Measurements from ENCODE around the gene CALML3. TPM values are rescaled to one million over a fixed set of nuclear protein-coding genes. Genes with fewer than 3 reads are reported as not detected.

CALML3 gene
- total RNA-seq, 2 experiments from 2014 or later: not detected

- intact Hi-C loops (cut with micrococcal nuclease): no loop called here
- Mint-ChIP-seq H3K36me3 (no peaks in the 10 kb centered on the region), H3K4me1 (ENCODE audit: low read depth) (no peaks in the 10 kb centered on the region), H3K27ac (no peak overlapping the region), H3K9me3 (no peaks in the 10 kb centered on the region), H3K4me3 (no peak overlapping the region), H3K27me3 (peaks cover 5% of the 10 kb centered on the region)
- POLR2A ChIA-PET: no interaction called here
- CTCF ChIA-PET: interaction anchor here (1.2 kb wide), 1 partner anchor 126 kb away, joined by 3 read pairs; no protein-coding TSS in a partner anchor
- no peak for DNase-seq
Measured at GRCh38 chr10:5503477-5503835, 21.3 kb upstream of the CALML3 start.

- Mint-ChIP-seq H3K9me3 (no peaks in the 10 kb centered on the region), H3K4me1 (ENCODE audit: low read depth) (no peaks in the 10 kb centered on the region), H3K27me3 (peaks cover 5% of the 10 kb centered on the region), H3K27ac (no peak overlapping the region), H3K36me3 (no peaks in the 10 kb centered on the region), H3K4me3 (no peak overlapping the region)
- CTCF ChIA-PET: interaction anchor here (1.2 kb wide), 1 partner anchor 125 kb away, joined by 3 read pairs; no protein-coding TSS in a partner anchor
- intact Hi-C loops (cut with micrococcal nuclease): no loop called here
- POLR2A ChIA-PET: no interaction called here
- no peak for DNase-seq
Measured at GRCh38 chr10:5504146-5505072, 20.4 kb upstream of the CALML3 start.

DNA sequence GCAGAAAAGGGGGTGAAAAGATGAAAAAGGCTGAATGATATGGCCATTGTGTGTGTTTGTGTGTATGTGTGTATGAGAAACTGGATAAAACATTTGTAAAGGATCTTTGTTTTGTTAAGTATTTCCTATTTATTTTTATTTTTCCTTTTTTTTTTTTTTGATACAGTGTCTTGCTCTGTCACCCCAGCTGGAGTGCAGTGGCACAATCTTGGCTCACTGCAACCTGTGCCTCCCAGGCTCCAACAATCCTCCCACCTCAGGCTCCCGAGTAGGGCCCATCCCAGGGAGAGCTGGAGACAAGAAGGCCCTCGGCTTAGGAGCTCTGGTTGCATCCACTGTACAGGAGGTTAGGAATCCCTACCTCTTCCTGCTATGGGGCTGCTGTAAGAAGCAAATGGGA is 18.5 kb upstream of the CALML3 start:
- POLR2A ChIA-PET: no interaction called here
- Mint-ChIP-seq H3K9me3 (no peaks in the 10 kb centered on the region), H3K27me3 (peaks cover 3% of the 10 kb centered on the region), H3K4me3 (no peak overlapping the region), H3K4me1 (ENCODE audit: low read depth) (no peaks in the 10 kb centered on the region), H3K36me3 (no peaks in the 10 kb centered on the region), H3K27ac (no peak overlapping the region)
- intact Hi-C loops (cut with micrococcal nuclease): no loop called here
- CTCF ChIA-PET: no interaction called here
- DNase-seq: no peak

DNA sequence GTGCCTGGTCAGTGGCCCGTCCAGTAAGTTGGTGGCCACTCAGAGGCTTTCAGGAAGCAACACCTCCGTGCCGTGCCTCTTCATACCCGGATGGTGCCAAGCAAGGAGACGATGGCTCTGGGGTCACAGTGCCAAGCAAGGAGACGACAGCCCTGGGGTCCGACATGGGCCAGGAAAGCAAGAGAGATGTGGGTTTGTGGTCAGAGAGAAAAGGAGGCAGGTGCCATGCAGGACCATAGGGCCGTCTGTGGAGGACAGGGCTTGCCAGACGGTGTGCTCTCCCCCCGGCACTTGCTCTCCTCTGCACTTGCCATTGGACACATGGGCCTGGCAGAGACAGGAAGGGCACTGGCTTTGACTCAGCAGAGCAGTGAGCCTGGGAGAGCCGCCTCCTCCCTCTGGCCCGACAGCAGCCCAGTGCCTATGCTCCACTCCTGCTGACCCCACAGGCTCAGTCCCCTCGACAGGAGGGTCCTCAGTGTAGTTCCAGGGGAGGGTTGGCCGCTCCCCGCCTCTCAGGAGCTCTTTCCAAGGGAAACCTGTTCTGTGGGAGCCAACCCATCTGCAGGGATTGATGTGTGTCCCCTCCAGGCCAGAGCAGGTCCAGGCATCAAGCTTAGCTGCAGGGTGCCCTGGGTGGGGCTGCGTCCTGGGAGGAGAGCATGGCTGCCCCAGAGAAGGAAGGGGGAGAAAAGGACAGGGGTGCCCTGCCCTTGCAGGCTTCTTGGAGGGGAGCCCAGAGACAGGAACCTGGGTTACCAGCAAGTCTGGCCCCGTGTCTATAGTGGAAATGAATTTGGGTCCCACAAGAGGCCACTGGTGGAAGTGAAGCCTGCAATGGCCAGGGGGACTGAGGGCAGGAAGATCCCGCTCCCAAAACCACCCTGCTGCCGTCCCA is 17.8 kb upstream of the CALML3 start:
- H3K4me3 Mint-ChIP-seq: no peak overlapping the region
- ChIA-PET POLR2A (no interaction called here), CTCF (interaction anchor here (1.1 kb wide), 1 partner anchor 116 kb away, joined by 3 read pairs; no protein-coding TSS in a partner anchor)
- H3K9me3 Mint-ChIP-seq: no peaks in the 10 kb centered on the region
- H3K4me1 Mint-ChIP-seq (ENCODE audit: low read depth): no peaks in the 10 kb centered on the region
- intact Hi-C loops (cut with micrococcal nuclease): no loop called here
- H3K36me3 Mint-ChIP-seq: no peaks in the 10 kb centered on the region
- no peak overlapping the region for H3K27ac Mint-ChIP-seq
- H3K27me3 Mint-ChIP-seq: peaks cover 4% of the 10 kb centered on the region
- no peak for DNase-seq

DNA sequence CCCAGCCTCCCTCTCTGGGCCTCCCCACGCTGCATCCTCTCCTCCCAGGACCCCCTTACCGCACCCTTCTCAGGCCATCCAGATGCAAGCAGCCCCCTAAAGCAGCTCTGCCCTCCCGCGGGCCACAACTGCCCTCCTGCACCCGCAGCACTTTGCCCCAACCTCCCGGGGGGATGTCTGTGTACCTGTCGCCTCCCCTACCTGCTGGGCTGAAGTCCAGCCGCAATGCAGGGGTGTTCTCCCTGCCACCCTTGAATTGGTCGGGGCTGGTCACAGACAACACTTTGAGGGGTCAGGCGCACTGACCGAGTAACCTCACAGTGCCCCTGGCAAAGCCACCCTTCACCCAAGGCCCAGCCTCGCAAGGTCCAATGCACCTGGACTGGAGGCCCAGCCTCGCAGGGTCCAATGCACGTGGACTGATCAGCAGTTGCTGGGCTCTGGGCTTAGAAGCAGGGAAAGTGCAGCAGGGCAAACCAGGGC is 17.1 kb upstream of the CALML3 start:
- DNase-seq: no peak

GRCh38 chr10:5508161-5508604 is 16.6 kb upstream of the CALML3 start:
- Mint-ChIP-seq H3K4me1 (ENCODE audit: low read depth) (peaks cover 7% of the 10 kb centered on the region), H3K27ac (no peak overlapping the region), H3K4me3 (no peak overlapping the region), H3K36me3 (no peaks in the 10 kb centered on the region), H3K9me3 (no peaks in the 10 kb centered on the region), H3K27me3 (peaks cover 10% of the 10 kb centered on the region)
- intact Hi-C loops (cut with micrococcal nuclease): no loop called here
- POLR2A ChIA-PET: no interaction called here
- CTCF ChIA-PET: interaction anchor here (1.1 kb wide), 1 partner anchor 114 kb away, joined by 3 read pairs; no protein-coding TSS in a partner anchor
- no peak for DNase-seq

More for the DNA sequence above, 17.1 kb upstream of the CALML3 start:
- no peaks in the 10 kb centered on the region for H3K9me3 Mint-ChIP-seq
- no peaks in the 10 kb centered on the region for H3K36me3 Mint-ChIP-seq
- no peak overlapping the region for H3K27ac Mint-ChIP-seq
- H3K4me1 Mint-ChIP-seq (ENCODE audit: low read depth): peaks cover 2% of the 10 kb centered on the region
- H3K27me3 Mint-ChIP-seq: peaks cover 10% of the 10 kb centered on the region
- intact Hi-C loops (cut with micrococcal nuclease): no loop called here
- POLR2A ChIA-PET: no interaction called here
- H3K4me3 Mint-ChIP-seq: no peak overlapping the region
- CTCF ChIA-PET: interaction anchor here (1.1 kb wide), 1 partner anchor 115 kb away, joined by 3 read pairs; no protein-coding TSS in a partner anchor

- Mint-ChIP-seq H3K9me3 (no peaks in the 10 kb centered on the region), H3K27ac (no peak overlapping the region), H3K27me3 (peaks cover 12% of the 10 kb centered on the region), H3K36me3 (no peaks in the 10 kb centered on the region), H3K4me1 (ENCODE audit: low read depth) (peaks cover 11% of the 10 kb centered on the region), H3K4me3 (no peak overlapping the region)
- DNase-seq: no peak
- POLR2A ChIA-PET: no interaction called here
- intact Hi-C loops (cut with micrococcal nuclease): no loop called here
- CTCF ChIA-PET: no interaction called here
Measured at GRCh38 chr10:5508786-5509185, 16.0 kb upstream of the CALML3 start.

DNA sequence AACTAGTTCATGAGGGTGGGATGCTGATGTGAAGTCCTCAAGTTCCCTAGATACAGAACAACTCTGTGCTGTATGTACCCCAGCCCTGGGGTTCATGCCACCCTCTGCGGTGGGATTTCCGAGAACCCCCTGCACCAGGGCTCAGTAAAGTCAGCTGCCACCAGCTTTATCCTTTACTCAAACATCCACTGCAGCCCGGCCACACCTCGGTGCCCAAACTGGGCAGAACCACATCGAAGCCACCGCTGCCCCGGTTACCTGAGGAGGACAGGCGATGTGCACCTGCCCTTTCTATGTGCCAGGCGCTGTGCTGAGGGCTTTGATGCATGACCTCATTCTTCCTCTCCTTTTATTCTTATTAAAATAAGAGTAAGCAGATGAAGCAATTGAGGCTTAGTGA is 15.5 kb upstream of the CALML3 start:
- Mint-ChIP-seq H3K4me3 (no peak overlapping the region), H3K4me1 (ENCODE audit: low read depth) (peaks cover 11% of the 10 kb centered on the region), H3K36me3 (no peaks in the 10 kb centered on the region), H3K9me3 (no peaks in the 10 kb centered on the region), H3K27me3 (peaks cover 12% of the 10 kb centered on the region), H3K27ac (no peak overlapping the region)
- intact Hi-C loops (cut with micrococcal nuclease): no loop called here
- ChIA-PET CTCF (no interaction called here), POLR2A (no interaction called here)
- no peak for DNase-seq

DNA sequence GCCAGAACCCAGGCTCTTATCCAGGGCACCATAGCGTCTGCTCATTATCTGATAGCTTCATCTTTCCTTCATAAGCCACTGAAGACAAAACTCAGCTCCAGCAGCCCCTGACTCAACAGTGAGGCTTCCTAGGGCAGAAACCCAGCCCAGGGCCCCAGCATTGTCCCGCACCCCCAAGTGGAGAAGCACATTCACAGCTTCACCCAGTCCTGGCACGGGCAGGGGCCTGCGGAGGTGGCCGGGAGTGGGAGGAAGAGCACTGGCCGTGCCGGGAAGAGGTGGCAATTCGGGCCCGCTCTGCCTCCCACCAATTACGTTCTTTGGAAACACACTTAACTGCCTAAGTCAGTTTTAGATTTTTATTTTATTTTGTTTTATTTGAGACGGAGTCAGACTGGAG is 15.1 kb upstream of the CALML3 start:
- CTCF ChIA-PET: no interaction called here
- Mint-ChIP-seq H3K9me3 (no peaks in the 10 kb centered on the region), H3K27ac (no peak overlapping the region)

GRCh38 chr10:5510281-5511072 is 14.3 kb upstream of the CALML3 start:
- Mint-ChIP-seq H3K27ac (no peak overlapping the region), H3K36me3 (no peaks in the 10 kb centered on the region), H3K4me1 (ENCODE audit: low read depth) (peaks cover 11% of the 10 kb centered on the region), H3K4me3 (no peak overlapping the region), H3K9me3 (no peaks in the 10 kb centered on the region), H3K27me3 (peaks cover 9% of the 10 kb centered on the region)
- ChIA-PET CTCF (no interaction called here), POLR2A (no interaction called here)
- DNase-seq: no peak
- intact Hi-C loops (cut with micrococcal nuclease): no loop called here

More for the DNA sequence above, 15.1 kb upstream of the CALML3 start:
- H3K4me1 Mint-ChIP-seq (ENCODE audit: low read depth): peaks cover 11% of the 10 kb centered on the region
- no peaks in the 10 kb centered on the region for H3K36me3 Mint-ChIP-seq
- H3K27me3 Mint-ChIP-seq: peaks cover 12% of the 10 kb centered on the region
- H3K4me3 Mint-ChIP-seq: no peak overlapping the region
- DNase-seq: no peak
- POLR2A ChIA-PET: no interaction called here
- intact Hi-C loops (cut with micrococcal nuclease): no loop called here

DNA sequence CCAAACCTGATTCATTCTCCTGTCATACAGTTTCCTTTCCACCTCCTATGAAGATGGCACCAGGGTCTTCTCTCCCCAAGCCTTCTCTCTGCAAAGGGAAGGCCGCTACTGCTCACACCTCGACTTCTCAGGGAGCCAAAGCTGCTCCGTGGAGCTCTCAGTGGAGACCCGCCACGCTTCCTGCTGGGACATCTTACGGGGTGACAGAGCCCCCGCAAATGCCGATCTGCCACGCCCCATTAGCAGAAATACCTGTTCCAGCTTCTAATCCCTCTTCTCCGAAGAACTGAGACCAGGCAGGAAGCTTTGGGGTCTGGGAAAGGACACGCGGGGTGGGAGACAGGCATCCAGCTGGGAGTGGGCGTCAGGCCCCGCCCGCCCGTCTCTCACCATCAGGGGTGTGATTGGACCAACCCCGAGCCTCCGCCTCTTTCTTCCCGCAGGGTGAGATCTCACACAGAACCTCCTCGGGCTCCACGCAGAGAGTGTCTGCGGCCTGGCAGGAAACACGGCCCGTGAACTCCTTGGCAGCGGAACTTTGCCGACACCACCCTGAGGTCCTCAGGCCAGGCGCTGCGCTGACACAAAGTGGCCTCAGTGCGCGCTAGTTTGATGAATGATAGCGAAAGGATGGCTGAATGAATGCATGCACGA is 13.4 kb upstream of the CALML3 start:
- H3K4me3 Mint-ChIP-seq: no peak overlapping the region
- no peak for DNase-seq
- intact Hi-C loops (cut with micrococcal nuclease): no loop called here
- H3K27me3 Mint-ChIP-seq: peaks cover 9% of the 10 kb centered on the region
- H3K9me3 Mint-ChIP-seq: no peaks in the 10 kb centered on the region
- ChIA-PET POLR2A (no interaction called here), CTCF (interaction anchor here (2.0 kb wide), 1 partner anchor 111 kb away, joined by 7 read pairs; no protein-coding TSS in a partner anchor)
- no peak overlapping the region for H3K27ac Mint-ChIP-seq
- H3K4me1 Mint-ChIP-seq (ENCODE audit: low read depth): peaks cover 11% of the 10 kb centered on the region
- no peaks in the 10 kb centered on the region for H3K36me3 Mint-ChIP-seq
